Astrocyte (in vitro differentiated cells and primary cell): ENCODE results near the gene ZFYVE21. TPM values are rescaled to one million over a fixed set of nuclear protein-coding genes. Genes with fewer than 3 reads are reported as not detected.
A peak's percentile ranks its signal among the peaks of the same experiment; 100 is the strongest.

Source experiments
- DNase-seq: peaks from one replicate; pipeline ENCODE4 v3.0.0-alpha.2; 2010; ENCODE audit warnings: low read depth
- FAIRE-seq: peaks from 2 replicates; lab custom pipeline; 2011; peaks lifted over from hg19 to GRCh38; lab: Jason Lieb, UNC
- H2AFZ ChIP-seq: 2 replicates; pipeline ENCODE4 v1.6.0; 2012; ENCODE audit warnings: low read depth, low read length, inconsistent platforms
- H3K27ac ChIP-seq: 2 replicates; pipeline ENCODE4 v1.5.1; 2011; ENCODE audit warnings: low read depth, low read length, inconsistent platforms
- H3K27me3 ChIP-seq: 2 replicates; pipeline ENCODE4 v1.6.0; 2011; ENCODE audit warnings: low read length, inconsistent platforms; ENCODE audit not compliant: insufficient read depth
- H3K36me3 ChIP-seq: 2 replicates; pipeline ENCODE4 v1.5.1; 2011; ENCODE audit warnings: low read length, inconsistent platforms; ENCODE audit not compliant: insufficient read depth
- H3K4me1 ChIP-seq: 2 replicates; pipeline ENCODE4 v1.5.1; 2011; ENCODE audit warnings: low read length, inconsistent platforms; ENCODE audit not compliant: insufficient read depth
- H3K4me2 ChIP-seq: 2 replicates; pipeline ENCODE4 v1.6.0; 2012; ENCODE audit warnings: low read length, inconsistent platforms
- H3K4me3 ChIP-seq: 2 replicates; pipeline ENCODE4 v1.5.1; 2011; ENCODE audit warnings: low read depth, mild to moderate bottlenecking, low read length, inconsistent platforms; ENCODE audit not compliant: insufficient read depth
- H3K79me2 ChIP-seq: 2 replicates; pipeline ENCODE4 v1.6.0; 2012; ENCODE audit warnings: mild to moderate bottlenecking, low read length, inconsistent platforms; ENCODE audit not compliant: insufficient read depth
- H3K9ac ChIP-seq: 2 replicates; pipeline ENCODE4 v1.6.0; 2012; ENCODE audit warnings: mild to moderate bottlenecking, low read length, inconsistent platforms
- H3K9me3 ChIP-seq: 2 replicates; pipeline ENCODE4 v1.5.1; 2012; ENCODE audit warnings: low read depth, mild to moderate bottlenecking, low read length, inconsistent platforms; ENCODE audit not compliant: insufficient read depth
- H4K20me1 ChIP-seq: 2 replicates; pipeline ENCODE4 v1.6.0; 2012; ENCODE audit warnings: low read length, inconsistent platforms; ENCODE audit not compliant: insufficient read depth
- H3K27ac Mint-ChIP-seq: one replicate; pipeline ENCODE4 v1.8.0; 2021; ENCODE audit warnings: mild to moderate bottlenecking, mixed read lengths; ENCODE audit not compliant: unreplicated experiment
- H3K27me3 Mint-ChIP-seq: one replicate; pipeline ENCODE4 v1.8.0; 2021; ENCODE audit warnings: low read depth, mixed read lengths; ENCODE audit not compliant: unreplicated experiment
- H3K36me3 Mint-ChIP-seq: one replicate; pipeline ENCODE4 v1.8.0; 2021; ENCODE audit warnings: low read depth, mixed read lengths; ENCODE audit not compliant: unreplicated experiment
- H3K4me1 Mint-ChIP-seq: one replicate; pipeline ENCODE4 v1.8.0; 2021; ENCODE audit warnings: low read depth, mixed read lengths; ENCODE audit not compliant: unreplicated experiment
- H3K4me3 Mint-ChIP-seq: one replicate; pipeline ENCODE4 v1.8.0; 2021; ENCODE audit warnings: mild to moderate bottlenecking, moderate library complexity, mixed read lengths; ENCODE audit not compliant: unreplicated experiment
- H3K9me3 Mint-ChIP-seq: one replicate; pipeline ENCODE4 v1.8.0; 2021; ENCODE audit warnings: mild to moderate bottlenecking, mixed read lengths; ENCODE audit not compliant: unreplicated experiment
- EZH2 ChIP-seq: IDR thresholded peaks from 2 replicates; pipeline ENCODE4 v1.6.1; 2012; ENCODE audit warnings: mild to moderate bottlenecking, low read length, inconsistent platforms; ENCODE audit not compliant: insufficient read depth
- total RNA-seq: library from RNA; stranded (reverse); gene quantifications from 2 replicates; pipeline ENCODE4 v1.2.1, GENCODE V29; 2021
- TF ChIP-seq, protein P1 (sequence below): IDR thresholded peaks from 2 replicates; pipeline ENCODE4 v1.5.1; 2011; ENCODE audit warnings: low read depth, mild to moderate bottlenecking, inconsistent platforms, low read length, moderate library complexity; ENCODE audit not compliant: insufficient read depth

The ZFYVE21 gene
- total RNA-seq, 1 donor from 2014 or later, result 41.7 TPM

DNA sequence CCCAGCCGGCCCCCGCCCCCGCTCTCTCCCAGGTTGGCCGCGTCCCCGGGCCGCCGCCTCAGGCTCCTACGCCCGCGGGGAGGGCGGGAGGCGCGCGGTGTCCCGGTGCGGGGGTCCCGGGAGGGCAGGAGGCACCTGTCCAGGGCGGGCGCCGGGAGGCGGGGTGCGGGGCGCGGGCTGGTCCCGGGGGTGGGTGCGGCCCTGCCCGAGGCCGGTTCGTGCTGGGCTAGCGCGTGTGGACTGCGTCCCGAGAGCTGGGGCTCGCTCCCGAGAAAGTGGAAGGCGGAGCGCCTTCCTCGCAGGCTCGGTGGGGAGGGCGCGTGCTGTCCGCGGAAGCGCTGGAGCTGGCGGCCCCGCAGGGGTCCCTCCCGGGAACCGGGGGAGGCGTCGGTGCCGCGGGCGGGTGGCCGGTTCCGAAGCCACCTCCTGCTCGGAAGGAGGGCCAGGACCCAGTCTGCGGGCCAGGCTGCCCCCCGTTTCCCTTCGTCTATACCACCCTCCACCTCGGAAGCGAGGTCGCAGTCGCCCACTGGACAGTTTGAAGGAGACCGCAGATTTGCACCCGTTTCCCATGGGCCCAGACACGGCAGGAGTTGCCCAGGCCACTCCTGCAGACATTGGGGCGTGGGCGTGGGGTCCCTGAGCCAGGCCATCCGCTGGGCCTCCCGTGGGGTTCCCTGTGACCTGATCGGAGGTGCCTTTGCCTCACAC lies 636 bp downstream of the ZFYVE21 start:
- Histone ChIP-seq H3K4me1 (peaks cover 45% of the 10 kb centered on the region), H3K9ac (peak overlapping the region; percentile 84), H4K20me1 (peaks cover 70% of the 10 kb centered on the region), H3K4me2 (peak overlapping the region; percentile 99), H3K79me2 (peaks cover 80% of the 10 kb centered on the region), H3K36me3 (no peaks in the 10 kb centered on the region), H3K9me3 (no peaks in the 10 kb centered on the region), H2AFZ (peak overlapping the region; percentile 11), H3K27me3 (no peaks in the 10 kb centered on the region), H3K27ac (peak overlapping the region; percentile 43), H3K4me3 (peak overlapping the region; percentile 71)
- peaks cover 28% of the 10 kb centered on the region for H3K4me1 Mint-ChIP-seq
- FAIRE-seq, result no peak
- no peaks in the 10 kb centered on the region for H3K9me3 Mint-ChIP-seq
- peak overlapping the region; percentile 88 for H3K4me3 Mint-ChIP-seq
- DNase-seq, result no peak
- no peaks in the 10 kb centered on the region for H3K27me3 Mint-ChIP-seq
- peak overlapping the region; percentile 72 for H3K27ac Mint-ChIP-seq
- no peak for TF ChIP-seq EZH2
- TF ChIP-seq, protein P1, sequence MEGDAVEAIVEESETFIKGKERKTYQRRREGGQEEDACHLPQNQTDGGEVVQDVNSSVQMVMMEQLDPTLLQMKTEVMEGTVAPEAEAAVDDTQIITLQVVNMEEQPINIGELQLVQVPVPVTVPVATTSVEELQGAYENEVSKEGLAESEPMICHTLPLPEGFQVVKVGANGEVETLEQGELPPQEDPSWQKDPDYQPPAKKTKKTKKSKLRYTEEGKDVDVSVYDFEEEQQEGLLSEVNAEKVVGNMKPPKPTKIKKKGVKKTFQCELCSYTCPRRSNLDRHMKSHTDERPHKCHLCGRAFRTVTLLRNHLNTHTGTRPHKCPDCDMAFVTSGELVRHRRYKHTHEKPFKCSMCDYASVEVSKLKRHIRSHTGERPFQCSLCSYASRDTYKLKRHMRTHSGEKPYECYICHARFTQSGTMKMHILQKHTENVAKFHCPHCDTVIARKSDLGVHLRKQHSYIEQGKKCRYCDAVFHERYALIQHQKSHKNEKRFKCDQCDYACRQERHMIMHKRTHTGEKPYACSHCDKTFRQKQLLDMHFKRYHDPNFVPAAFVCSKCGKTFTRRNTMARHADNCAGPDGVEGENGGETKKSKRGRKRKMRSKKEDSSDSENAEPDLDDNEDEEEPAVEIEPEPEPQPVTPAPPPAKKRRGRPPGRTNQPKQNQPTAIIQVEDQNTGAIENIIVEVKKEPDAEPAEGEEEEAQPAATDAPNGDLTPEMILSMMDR, result no peak
- H3K36me3 Mint-ChIP-seq, result peaks cover 4% of the 10 kb centered on the region

DNA sequence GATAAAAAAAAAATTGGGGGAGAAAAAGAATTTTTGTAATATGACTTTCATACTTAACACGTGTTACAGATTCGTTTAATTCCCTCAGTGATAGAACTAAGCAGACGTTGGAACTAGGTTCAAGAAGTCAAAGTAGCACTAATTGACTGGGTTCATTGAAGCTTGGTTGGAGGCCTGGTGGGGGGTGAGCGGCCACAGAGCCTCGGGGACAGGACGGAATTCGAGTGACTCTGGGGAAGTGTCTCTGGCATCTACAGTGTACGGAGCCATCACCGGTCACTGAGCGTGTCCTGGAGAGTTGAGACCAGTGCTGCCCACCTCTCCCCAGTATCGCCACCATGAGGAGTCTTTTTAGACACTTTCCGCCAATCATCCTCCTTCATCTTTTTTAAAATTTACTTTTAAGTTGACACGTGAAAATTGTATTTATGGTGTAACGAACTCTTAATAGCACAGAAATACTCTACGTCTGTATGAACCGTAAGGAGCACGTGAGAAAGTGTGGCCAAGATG lies 1.3 kb downstream of the ZFYVE21 start:
- TF ChIP-seq, protein P1, result no peak
- no peak for TF ChIP-seq EZH2
- no peak overlapping the region for H2AFZ ChIP-seq
- FAIRE-seq, result no peak
- H3K9ac ChIP-seq, result peak overlapping the region; percentile 84
- peaks cover 81% of the 10 kb centered on the region for H3K79me2 ChIP-seq
- peaks cover 45% of the 10 kb centered on the region for H3K4me1 ChIP-seq
- Mint-ChIP-seq H3K4me3 (peak overlapping the region; percentile 88), H3K36me3 (peaks cover 4% of the 10 kb centered on the region), H3K9me3 (no peaks in the 10 kb centered on the region), H3K4me1 (peaks cover 33% of the 10 kb centered on the region), H3K27ac (peak overlapping the region; percentile 72), H3K27me3 (no peaks in the 10 kb centered on the region)
- no peak overlapping the region for H3K27ac ChIP-seq
- no peaks in the 10 kb centered on the region for H3K36me3 ChIP-seq
- H4K20me1 ChIP-seq, result peaks cover 71% of the 10 kb centered on the region
- H3K27me3 ChIP-seq, result no peaks in the 10 kb centered on the region
- no peaks in the 10 kb centered on the region for H3K9me3 ChIP-seq
- peak overlapping the region; percentile 99 for H3K4me2 ChIP-seq
- H3K4me3 ChIP-seq, result peak overlapping the region; percentile 71
- DNase-seq, result no peak

DNA sequence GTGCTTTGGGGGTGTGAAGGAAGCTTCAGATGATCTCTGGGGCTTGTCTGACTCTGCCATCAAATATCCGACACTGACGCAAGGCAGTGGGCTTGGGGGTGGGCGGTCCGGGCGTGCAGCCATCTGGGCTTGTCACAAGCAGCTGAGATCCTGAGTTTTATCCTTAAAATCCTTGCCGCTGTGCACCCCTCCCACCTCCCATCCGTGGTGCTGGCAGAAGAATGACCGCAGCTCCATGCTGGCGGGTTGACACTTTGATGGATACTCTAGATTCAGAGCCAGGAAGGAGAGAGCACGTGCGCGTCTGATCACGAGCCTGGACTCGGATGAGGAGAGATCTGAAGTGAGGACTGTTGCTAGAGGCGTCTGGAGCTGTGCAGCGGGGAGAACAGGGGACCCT lies 3.0 kb downstream of the ZFYVE21 start:
- H2AFZ ChIP-seq, result no peak overlapping the region
- Mint-ChIP-seq H3K9me3 (no peaks in the 10 kb centered on the region), H3K27ac (no peak overlapping the region), H3K4me1 (peaks cover 34% of the 10 kb centered on the region), H3K36me3 (peaks cover 4% of the 10 kb centered on the region), H3K27me3 (no peaks in the 10 kb centered on the region), H3K4me3 (peak overlapping the region; percentile 76)
- H3K4me3 ChIP-seq, result no peak overlapping the region
- H3K27ac ChIP-seq, result peak overlapping the region; percentile 14
- peaks cover 65% of the 10 kb centered on the region for H4K20me1 ChIP-seq
- no peaks in the 10 kb centered on the region for H3K27me3 ChIP-seq
- peaks cover 83% of the 10 kb centered on the region for H3K79me2 ChIP-seq
- DNase-seq, result peak; percentile 84
- peak overlapping the region; percentile 15 for H3K9ac ChIP-seq
- no peaks in the 10 kb centered on the region for H3K36me3 ChIP-seq
- no peaks in the 10 kb centered on the region for H3K9me3 ChIP-seq
- peaks cover 55% of the 10 kb centered on the region for H3K4me1 ChIP-seq
- peak overlapping the region; percentile 99 for H3K4me2 ChIP-seq
- no peak for FAIRE-seq
- no peak for TF ChIP-seq EZH2
- TF ChIP-seq, protein P1, result no peak
